OCI-LY1 (cell line): ENCODE measurements around the gene ATP5PO.

Experiments
- H2AFZ ChIP-seq: fragments of 200-600 bp; sonication (generic), shearing (Covaris generic); 2 replicates; pipeline ENCODE4 v1.6.0; 2014; ENCODE audit warnings: antibody characterized with exemption, mild to moderate bottlenecking, low read length
- H3F3A ChIP-seq: fragments of 200-600 bp; sonication (generic), shearing (Covaris generic); 2 replicates; pipeline ENCODE4 v1.6.0; 2014; ENCODE audit warnings: mild to moderate bottlenecking, antibody characterized with exemption, low read length, moderate library complexity; ENCODE audit not compliant: insufficient read depth
- H3K27ac ChIP-seq: fragments of 200-600 bp; sonication (generic); 2 replicates; pipeline ENCODE4 v1.5.1; 2014; ENCODE audit warnings: low read length, mixed run types, mild to moderate bottlenecking, low read depth; ENCODE audit not compliant: poor library complexity, severe bottlenecking
- H3K27me3 ChIP-seq: fragments of 200-600 bp; sonication (generic); 2 replicates; pipeline ENCODE4 v1.6.0; 2014; ENCODE audit warnings: antibody characterized with exemption, mild to moderate bottlenecking, low read length, moderate library complexity; ENCODE audit not compliant: insufficient read depth
- H3K36me3 ChIP-seq: fragments of 200-600 bp; sonication (generic); 2 replicates; pipeline ENCODE4 v1.6.1; 2014; ENCODE audit warnings: mild to moderate bottlenecking, antibody characterized with exemption, low read length, moderate library complexity, mixed read lengths; ENCODE audit not compliant: insufficient read depth
- H3K4me1 ChIP-seq: fragments of 200-600 bp; sonication (generic); 2 replicates; pipeline ENCODE4 v1.5.1; 2014; ENCODE audit warnings: mild to moderate bottlenecking, low read length, moderate library complexity; ENCODE audit not compliant: insufficient read depth, severe bottlenecking
- H3K4me2 ChIP-seq: fragments of 200-600 bp; sonication (generic), shearing (Covaris generic); 2 replicates; pipeline ENCODE4 v1.6.1; 2014; ENCODE audit warnings: low read length
- H3K4me3 ChIP-seq: fragments of 200-600 bp; sonication (generic); 2 replicates; pipeline ENCODE4 v1.5.1; 2014; ENCODE audit warnings: low read length, low read depth, mild to moderate bottlenecking, mixed read lengths; ENCODE audit not compliant: poor library complexity, severe bottlenecking
- H3K79me2 ChIP-seq: fragments of 200-600 bp; shearing (Covaris generic); 2 replicates; pipeline ENCODE4 v1.6.1; 2016; ENCODE audit warnings: mixed run types, low read length, mixed read lengths; ENCODE audit not compliant: insufficient read depth
- H3K9ac ChIP-seq: fragments of 200-600 bp; sonication (generic), shearing (Covaris generic); 2 replicates; pipeline ENCODE4 v1.6.1; 2014; ENCODE audit warnings: mild to moderate bottlenecking, low read length, mixed read lengths
- H3K9me2 ChIP-seq: fragments of 200-600 bp; sonication (generic), shearing (Covaris generic); 2 replicates; pipeline ENCODE4 v1.6.1; 2014; ENCODE audit warnings: low read depth, mild to moderate bottlenecking, low read length, mixed read lengths
- H3K9me3 ChIP-seq: fragments of 200-600 bp; shearing (Covaris generic); 2 replicates; pipeline ENCODE4 v1.6.1; 2014; ENCODE audit warnings: low read length, mixed read lengths
- H4K20me1 ChIP-seq: fragments of 200-600 bp; sonication (generic), shearing (Covaris generic); 2 replicates; pipeline ENCODE4 v1.6.0; 2016; ENCODE audit warnings: mild to moderate bottlenecking, low read length; ENCODE audit not compliant: insufficient read depth
- CTCF ChIP-seq: fragments of 200-600 bp; sonication (generic), shearing (Covaris generic); IDR thresholded peaks from 2 replicates; pipeline ENCODE4 v1.5.1; 2017; ENCODE audit warnings: mild to moderate bottlenecking, antibody characterized with exemption, low read length, moderate library complexity, mixed read lengths
- EZH2 ChIP-seq: fragments of 200-600 bp; sonication (generic), shearing (Covaris generic); IDR thresholded peaks from 2 replicates; pipeline ENCODE4 v1.8.0; 2017; ENCODE audit warnings: borderline replicate concordance, mixed run types, mild to moderate bottlenecking, antibody characterized with exemption, low read length, moderate library complexity, mixed read lengths

ATP5PO gene

GRCh38 chr21:33885172-33885514 is 30.5 kb downstream of the ATP5PO start:
- TF ChIP-seq EZH2: no peak
- TF ChIP-seq CTCF: no peak
- Histone ChIP-seq H3K9me3 (no peaks in the 10 kb centered on the region), H4K20me1 (no peaks in the 10 kb centered on the region), H3K27ac (no peak overlapping the region), H2AFZ (no peak overlapping the region), H3K36me3 (no peaks in the 10 kb centered on the region), H3K79me2 (no peaks in the 10 kb centered on the region), H3K4me1 (no peaks in the 10 kb centered on the region), H3F3A (no peaks in the 10 kb centered on the region), H3K4me2 (no peak overlapping the region), H3K27me3 (peaks cover 8% of the 10 kb centered on the region; the same call in 1 of the 2 replicates), H3K9me2 (no peaks in the 10 kb centered on the region), H3K9ac (no peak overlapping the region), H3K4me3 (no peak overlapping the region)

- no peak overlapping the region for H3K27ac ChIP-seq
- H3K4me1 ChIP-seq: no peaks in the 10 kb centered on the region
- H4K20me1 ChIP-seq: no peaks in the 10 kb centered on the region
- no peaks in the 10 kb centered on the region for H3K79me2 ChIP-seq
- no peak overlapping the region for H3K4me3 ChIP-seq
- H3K9me2 ChIP-seq: no peaks in the 10 kb centered on the region
- no peaks in the 10 kb centered on the region for H3K9me3 ChIP-seq
- no peak overlapping the region for H3K4me2 ChIP-seq
- peaks cover 8% of the 10 kb centered on the region; the same call in 1 of the 2 replicates for H3K27me3 ChIP-seq
- no peaks in the 10 kb centered on the region for H3F3A ChIP-seq
- H3K9ac ChIP-seq: no peak overlapping the region
- no peaks in the 10 kb centered on the region for H3K36me3 ChIP-seq
- TF ChIP-seq CTCF (no peak), EZH2 (no peak)
- H2AFZ ChIP-seq: no peak overlapping the region
Observed at GRCh38 chr21:33884376-33885171, 31.0 kb downstream of the ATP5PO start.

- no peaks in the 10 kb centered on the region for H3K9me3 ChIP-seq
- H3K9ac ChIP-seq: no peak overlapping the region
- no peak overlapping the region for H3K27ac ChIP-seq
- H3K9me2 ChIP-seq: no peaks in the 10 kb centered on the region
- H3F3A ChIP-seq: no peaks in the 10 kb centered on the region
- no peak overlapping the region for H3K4me2 ChIP-seq
- TF ChIP-seq CTCF (no peak), EZH2 (no peak)
- no peaks in the 10 kb centered on the region for H3K36me3 ChIP-seq
- H3K4me1 ChIP-seq: no peaks in the 10 kb centered on the region
- no peaks in the 10 kb centered on the region for H3K27me3 ChIP-seq
- no peak overlapping the region for H3K4me3 ChIP-seq
- H3K79me2 ChIP-seq: no peaks in the 10 kb centered on the region
- no peak overlapping the region for H2AFZ ChIP-seq
- no peaks in the 10 kb centered on the region for H4K20me1 ChIP-seq
Observed at GRCh38 chr21:33883118-33883517, 32.5 kb downstream of the ATP5PO start.
